Vagina (tissue), 2 donors: ENCODE measurements around the gene FRS2. TPM values are rescaled to one million over a fixed set of nuclear protein-coding genes. Genes with fewer than 3 reads are reported as not detected.

Experiments
- DNase-seq, 2 donors: peaks; one replicate each; pipeline ENCODE4 v3.0.0-alpha.2; 2017; ENCODE audit errors: extremely low spot score in 2 of 2
- H3K27ac ChIP-seq: fragments of 200-600 bp; sonication (generic); one replicate; pipeline ENCODE4 v1.5.1; 2019
- H3K27me3 ChIP-seq: fragments of 200-600 bp; sonication (generic); one replicate; pipeline ENCODE4 v1.5.1; 2019
- H3K36me3 ChIP-seq, 2 donors: fragments of 200-600 bp; sonication (generic); one replicate each; pipeline ENCODE4 v1.5.1; 2017 to 2019
- H3K4me1 ChIP-seq: fragments of 200-600 bp; sonication (generic); one replicate; pipeline ENCODE4 v1.5.1; 2019
- H3K4me3 ChIP-seq, 2 donors: fragments of 200-600 bp; sonication (generic); 1 replicate in 1 of 2; 2 replicates in 1 of 2; pipeline ENCODE4 v1.5.1; 2016 to 2019
- H3K9me3 ChIP-seq: fragments of 200-600 bp; sonication (generic); one replicate; pipeline ENCODE4 v1.5.1; 2019
- POLR2A ChIP-seq, 2 donors: fragments of 450-650 bp; IDR thresholded peaks; one replicate each; pipeline ENCODE4 v1.6.1; 2017; ENCODE audit warnings: antibody characterized with exemption in 2 of 2, mild to moderate bottlenecking in 2 of 2, moderate library complexity in 2 of 2
- POLR2AphosphoS5 ChIP-seq, 2 donors: sonication (generic); formaldehyde crosslinking; IDR thresholded peaks; one replicate each; pipeline ENCODE4 v1.9.0; 2017; ENCODE audit warnings: antibody characterized with exemption in 2 of 2, mild to moderate bottlenecking in 2 of 2, low read depth in 1 of 2; ENCODE audit not compliant: insufficient read depth in 1 of 2
- intact Hi-C: fragments of 100-400 bp; cut with DNase I; formaldehyde crosslinking; loops from one replicate; pipeline ENCODE4 v1.15.1; 2023
- total RNA-seq: library from RNA; depleted of rRNA; stranded (reverse); fragments of >200 nt; gene quantifications from one replicate; pipeline ENCODE4 v1.2.3, GENCODE V29; 2016
- TF ChIP-seq, protein P1 (sequence below), 3 experiments: fragments of 450-650 bp in 2 of 3; fragments of 200-600 bp in 1 of 3; sonication (generic) in 1 of 3; IDR thresholded peaks; one replicate each; pipeline ENCODE4 v1.5.1; 2017 to 2019; ENCODE audit warnings: antibody characterized with exemption in 3 of 3, mild to moderate bottlenecking in 2 of 3, moderate library complexity in 2 of 3

Gene FRS2
- total RNA-seq, 1 donor from 2014 or later: 44.0 TPM

DNA sequence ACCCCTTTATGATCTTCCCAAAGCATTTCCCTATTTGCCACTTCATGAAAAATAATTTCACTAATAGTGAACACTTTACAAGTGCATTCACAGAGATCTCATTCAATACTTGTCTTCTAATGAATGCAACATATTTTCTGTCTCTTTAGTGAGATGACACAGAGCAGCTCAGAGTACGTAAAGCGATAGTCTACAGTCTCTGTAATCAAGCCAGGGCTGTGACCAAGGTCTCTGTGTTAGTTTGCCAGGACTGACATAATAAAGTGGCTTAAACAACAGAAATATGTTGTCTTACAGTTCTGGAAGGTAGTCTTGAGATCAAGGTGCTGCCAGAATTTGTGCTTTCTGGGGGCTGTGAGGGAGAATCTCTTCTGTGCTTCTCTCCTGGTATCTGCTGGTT lies 33.1 kb upstream of the FRS2 start:
- Histone ChIP-seq H3K36me3 (no peaks in the 10 kb centered on the region), H3K4me1 (no peaks in the 10 kb centered on the region), H3K9me3 (no peaks in the 10 kb centered on the region), H3K27me3 (no peaks in the 10 kb centered on the region), H3K4me3 (no peak overlapping the region), H3K27ac (no peak overlapping the region)
- no peak for TF ChIP-seq POLR2AphosphoS5 (IDR thresholded peaks at IDR 0.05; ENCODE audit: insufficient read depth in 1 of 2, low read depth in 1 of 2)
- no peak for TF ChIP-seq POLR2A (IDR thresholded peaks at IDR 0.05)
- TF ChIP-seq, protein P1, sequence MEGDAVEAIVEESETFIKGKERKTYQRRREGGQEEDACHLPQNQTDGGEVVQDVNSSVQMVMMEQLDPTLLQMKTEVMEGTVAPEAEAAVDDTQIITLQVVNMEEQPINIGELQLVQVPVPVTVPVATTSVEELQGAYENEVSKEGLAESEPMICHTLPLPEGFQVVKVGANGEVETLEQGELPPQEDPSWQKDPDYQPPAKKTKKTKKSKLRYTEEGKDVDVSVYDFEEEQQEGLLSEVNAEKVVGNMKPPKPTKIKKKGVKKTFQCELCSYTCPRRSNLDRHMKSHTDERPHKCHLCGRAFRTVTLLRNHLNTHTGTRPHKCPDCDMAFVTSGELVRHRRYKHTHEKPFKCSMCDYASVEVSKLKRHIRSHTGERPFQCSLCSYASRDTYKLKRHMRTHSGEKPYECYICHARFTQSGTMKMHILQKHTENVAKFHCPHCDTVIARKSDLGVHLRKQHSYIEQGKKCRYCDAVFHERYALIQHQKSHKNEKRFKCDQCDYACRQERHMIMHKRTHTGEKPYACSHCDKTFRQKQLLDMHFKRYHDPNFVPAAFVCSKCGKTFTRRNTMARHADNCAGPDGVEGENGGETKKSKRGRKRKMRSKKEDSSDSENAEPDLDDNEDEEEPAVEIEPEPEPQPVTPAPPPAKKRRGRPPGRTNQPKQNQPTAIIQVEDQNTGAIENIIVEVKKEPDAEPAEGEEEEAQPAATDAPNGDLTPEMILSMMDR (IDR thresholded peaks at IDR 0.05): no peak
- DNase-seq: no peak
- intact Hi-C loops: no loop called here

DNA sequence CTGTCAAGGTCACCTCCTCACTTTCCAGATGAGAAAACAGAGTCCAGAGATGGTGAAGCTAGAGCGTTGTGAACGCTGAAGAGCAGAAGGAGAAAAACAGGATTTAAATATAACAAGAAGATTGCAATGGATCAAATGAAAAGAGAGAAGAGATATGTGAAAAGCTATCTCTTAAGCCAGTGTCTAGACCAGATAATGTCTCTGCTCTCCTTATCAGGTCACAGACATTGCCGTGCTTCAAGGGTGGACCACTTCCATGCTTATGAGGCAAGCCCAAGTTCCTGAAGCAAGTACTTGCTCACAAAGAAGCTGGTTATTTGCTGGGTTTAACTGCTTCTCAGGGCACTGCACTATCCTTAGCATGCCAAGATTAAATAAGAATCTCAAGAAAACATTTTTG lies 31.6 kb upstream of the FRS2 start:
- no peak overlapping the region for H3K4me3 ChIP-seq
- no peak overlapping the region for H3K27ac ChIP-seq
- intact Hi-C loops: no loop called here
- TF ChIP-seq POLR2A (IDR thresholded peaks at IDR 0.05): no peak
- no peak for TF ChIP-seq POLR2AphosphoS5 (IDR thresholded peaks at IDR 0.05; ENCODE audit: insufficient read depth in 1 of 2, low read depth in 1 of 2)
- TF ChIP-seq, protein P1 (IDR thresholded peaks at IDR 0.05): no peak
- H3K36me3 ChIP-seq: no peaks in the 10 kb centered on the region
- no peaks in the 10 kb centered on the region for H3K27me3 ChIP-seq
- H3K4me1 ChIP-seq: no peaks in the 10 kb centered on the region
- H3K9me3 ChIP-seq: no peaks in the 10 kb centered on the region
- DNase-seq: no peak

DNA sequence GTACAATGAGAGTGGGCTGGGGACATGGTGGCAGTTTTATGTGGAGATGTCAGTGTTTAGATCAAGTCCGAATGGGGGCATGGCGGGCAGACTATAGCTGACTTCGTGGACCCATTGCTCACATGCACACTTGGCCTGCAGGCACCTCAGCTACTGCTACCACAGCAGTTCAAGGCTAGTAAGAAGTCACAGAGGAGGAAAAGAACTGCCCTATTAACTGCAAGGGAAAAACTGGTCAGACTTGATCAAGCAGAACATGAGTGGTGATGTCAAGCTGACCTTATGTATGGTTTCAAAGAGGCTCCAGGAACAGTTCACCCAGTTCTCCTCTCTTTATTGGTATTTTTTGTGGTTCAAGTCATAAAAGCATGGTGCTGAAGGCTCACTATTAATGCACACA lies 30.2 kb upstream of the FRS2 start:
- intact Hi-C loops: loop anchor here (5.0 kb wide), 1 partner anchor 1752 kb away; no protein-coding TSS in a partner anchor
- H3K27me3 ChIP-seq: no peaks in the 10 kb centered on the region
- H3K4me1 ChIP-seq: no peaks in the 10 kb centered on the region
- TF ChIP-seq, protein P1 (IDR thresholded peaks at IDR 0.05): no peak
- peak in 1 of 2 donors; percentile 20 for TF ChIP-seq POLR2AphosphoS5 (IDR thresholded peaks at IDR 0.05; ENCODE audit: insufficient read depth in 1 of 2, low read depth in 1 of 2)
- no peak overlapping the region for H3K27ac ChIP-seq
- no peak for DNase-seq
- H3K9me3 ChIP-seq: no peaks in the 10 kb centered on the region
- H3K36me3 ChIP-seq: no peaks in the 10 kb centered on the region
- no peak overlapping the region for H3K4me3 ChIP-seq

DNA sequence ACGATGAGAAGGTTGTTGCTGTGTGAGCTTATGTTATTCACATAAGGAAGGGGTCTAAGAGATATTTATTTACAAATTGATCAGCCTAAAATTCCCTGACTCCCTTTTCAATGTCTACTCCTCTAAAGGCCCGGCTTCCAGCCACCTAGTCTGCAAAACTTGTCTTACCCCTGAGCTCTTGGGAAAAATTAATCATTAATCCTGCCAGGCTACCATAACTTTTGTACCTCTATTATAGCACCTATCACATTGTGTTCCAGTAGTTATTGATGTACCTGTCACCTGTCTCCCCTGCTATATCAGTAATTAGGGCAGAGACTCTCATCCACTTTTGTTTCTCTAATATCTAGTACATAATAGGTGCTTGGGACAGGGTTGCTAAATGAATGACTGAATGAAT lies 29.3 kb upstream of the FRS2 start:
- Histone ChIP-seq H3K4me1 (no peaks in the 10 kb centered on the region), H3K4me3 (no peak overlapping the region), H3K36me3 (no peaks in the 10 kb centered on the region), H3K27me3 (no peaks in the 10 kb centered on the region), H3K9me3 (no peaks in the 10 kb centered on the region), H3K27ac (no peak overlapping the region)
- intact Hi-C loops: loop anchor here (5.0 kb wide), 1 partner anchor 1751 kb away; no protein-coding TSS in a partner anchor
- TF ChIP-seq POLR2AphosphoS5 (IDR thresholded peaks at IDR 0.05; ENCODE audit: insufficient read depth in 1 of 2, low read depth in 1 of 2) (no peak), POLR2A (IDR thresholded peaks at IDR 0.05) (no peak)
- TF ChIP-seq, protein P1 (IDR thresholded peaks at IDR 0.05): no peak
- no peak for DNase-seq

DNA sequence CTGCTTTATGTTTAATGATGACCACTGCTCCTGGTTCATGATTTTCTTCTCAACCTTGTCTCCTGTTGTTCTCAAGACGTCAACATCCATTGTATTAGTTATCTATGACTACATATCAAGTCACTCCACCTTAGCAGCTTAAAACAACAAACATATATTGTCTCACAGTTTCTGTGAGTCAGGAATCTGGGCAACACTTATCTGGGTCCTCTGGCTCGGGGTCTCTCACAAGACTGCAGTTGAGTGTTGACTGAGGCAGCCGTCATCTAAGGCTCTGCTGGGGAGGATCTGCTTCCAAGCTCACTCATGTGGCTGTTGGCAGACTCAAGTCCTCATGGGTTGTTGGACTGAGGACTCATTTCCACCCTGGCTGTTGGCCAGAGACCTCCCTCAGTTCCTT lies 27.3 kb upstream of the FRS2 start:
- Histone ChIP-seq H3K4me3 (no peak overlapping the region), H3K4me1 (no peaks in the 10 kb centered on the region), H3K36me3 (no peaks in the 10 kb centered on the region), H3K27me3 (no peaks in the 10 kb centered on the region), H3K9me3 (no peaks in the 10 kb centered on the region), H3K27ac (no peak overlapping the region)
- DNase-seq: no peak
- intact Hi-C loops: loop anchor here (5.0 kb wide), 1 partner anchor 1749 kb away; no protein-coding TSS in a partner anchor
- no peak for TF ChIP-seq POLR2A (IDR thresholded peaks at IDR 0.05)
- no peak for TF ChIP-seq POLR2AphosphoS5 (IDR thresholded peaks at IDR 0.05; ENCODE audit: insufficient read depth in 1 of 2, low read depth in 1 of 2)
- TF ChIP-seq, protein P1 (IDR thresholded peaks at IDR 0.05): no peak
